ENCODE data around the gene FADS1. TPM values are rescaled to one million over a fixed set of nuclear protein-coding genes. Genes with fewer than 3 reads are reported as not detected.

FADS1 gene
- total and polyA plus RNA-seq, 4 experiments from 2014 or later = 0.70 to 2.2 (median 1.2) TPM

DNA sequence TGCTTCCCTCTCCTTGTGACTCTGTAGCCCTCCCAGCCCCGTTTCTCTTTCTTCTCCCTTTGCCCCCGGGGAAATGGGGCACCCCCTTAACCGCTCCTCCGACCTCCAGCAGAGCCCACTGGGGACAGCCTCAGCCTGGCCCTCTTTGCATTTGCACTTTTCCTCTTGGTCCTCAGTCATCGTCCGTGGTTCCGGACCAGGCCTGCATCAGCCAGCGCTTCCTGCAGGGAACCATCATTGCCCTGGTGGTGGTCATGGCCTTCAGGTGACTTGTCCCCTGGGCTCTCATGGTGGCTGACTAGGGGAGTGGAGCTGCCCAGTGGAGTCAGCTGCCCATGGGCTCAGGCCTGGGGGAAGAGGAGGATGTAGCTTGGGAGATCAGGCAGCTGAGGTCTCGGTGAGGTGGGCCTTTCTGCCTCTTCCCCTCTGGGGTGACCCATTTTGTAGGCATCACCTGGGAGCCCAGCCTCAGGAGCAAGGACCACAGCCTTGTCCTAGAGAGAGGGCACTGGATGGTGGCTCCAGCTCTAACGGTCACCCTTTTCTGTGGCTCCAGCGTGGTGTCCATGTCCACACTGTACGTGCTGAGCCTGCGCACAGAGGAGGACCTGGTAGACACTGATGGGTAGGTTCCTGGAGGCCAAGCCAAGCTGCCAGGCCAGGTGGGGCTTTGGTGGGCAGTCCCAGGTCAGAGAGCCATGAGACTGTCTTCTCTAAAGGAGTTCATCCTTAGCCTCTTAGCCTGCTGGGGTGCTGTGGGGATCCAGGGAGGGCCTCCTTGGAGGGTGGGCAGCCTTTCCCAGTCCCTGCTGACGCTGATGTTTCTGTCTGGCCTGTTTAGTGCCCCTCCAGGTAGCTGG, 36.9 kb downstream of the FADS1 start:
- Histone ChIP-seq H3K4me1 (ENCODE audit: insufficient read depth, low read length) (peaks cover 13% of the 10 kb centered on the region), H3K36me3 (ENCODE audit: insufficient read depth, low read length) (peaks cover 5% of the 10 kb centered on the region), H3K9me3 (ENCODE audit: control insufficient read depth in 1 of 2, low read length in 2 of 2) (no peaks in the 10 kb centered on the region), H3K4me3 (ENCODE audit: low read length in 2 of 2) (no peak overlapping the region), H3K27ac (ENCODE audit: low read depth, low read length) (no peak overlapping the region), H3K27me3 (ENCODE audit: insufficient read depth, low read length) (no peaks in the 10 kb centered on the region)
- Mint-ChIP-seq H3K36me3 (peaks cover 2 to 12% of the 10 kb centered on the region in 2 donors), H3K27ac (peak overlapping the region in 2 of 7 donors; percentile 53 to 74), H3K9me3 (no peaks in the 10 kb centered on the region), H3K4me1 (peaks cover 4 to 20% (median 10%) of the 10 kb centered on the region in 4 donors), H3K4me3 (no peak overlapping the region), H3K27me3 (no peaks in the 10 kb centered on the region)
- intact Hi-C loops (cut with micrococcal nuclease) = no loop called here
- no peak for DNase-seq
- ChIA-PET CTCF (ENCODE audit: partially characterized antibody) (interaction anchor here (1.2 to 1.5 kb wide), 3 partner anchors 18 to 302 kb away, joined by 3 to 6 read pairs (median 4); no protein-coding TSS in a partner anchor), POLR2A (ENCODE audit: partially characterized antibody) (interaction anchor here (1.1 to 1.5 kb wide), 2 partner anchors 12 to 13 kb away, joined by 3 to 5 read pairs; no protein-coding TSS in a partner anchor)

DNA sequence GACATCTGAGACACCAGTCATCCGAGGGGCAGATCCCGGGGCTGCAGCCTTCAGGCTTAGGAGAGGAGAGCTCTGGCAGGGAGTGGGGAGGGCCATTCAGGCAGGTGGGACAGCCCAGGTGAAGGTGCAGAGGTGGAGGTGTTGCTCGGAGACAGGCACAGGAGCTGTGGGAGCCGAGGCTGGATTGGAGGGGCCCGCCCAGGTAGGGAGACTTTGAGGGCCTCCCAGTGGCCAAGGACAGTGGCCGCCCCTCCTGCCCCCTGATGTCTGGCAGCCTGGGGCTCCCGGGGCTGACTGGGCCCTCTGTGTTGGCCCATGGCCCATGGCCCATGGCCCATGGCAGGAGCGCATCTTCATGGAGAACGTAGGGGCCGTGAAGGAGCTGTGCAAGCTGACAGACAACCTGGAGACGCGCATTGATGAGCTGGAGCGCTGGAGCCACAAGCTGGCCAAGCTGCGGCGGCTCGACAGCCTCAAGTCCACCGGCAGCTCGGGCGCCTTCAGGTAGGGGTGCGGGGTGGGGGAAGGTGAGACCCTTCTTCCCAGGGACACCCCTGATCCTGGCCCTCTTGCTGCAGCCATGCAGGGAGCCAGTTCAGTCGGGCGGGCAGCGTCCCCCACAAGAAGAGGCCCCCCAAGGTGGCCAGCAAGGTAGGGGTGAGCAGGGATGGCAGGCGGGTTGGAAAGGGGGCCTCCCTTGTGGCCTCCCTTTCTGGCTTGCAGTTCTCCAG, 37.7 kb downstream of the FADS1 start:
- Histone ChIP-seq H3K9me3 (ENCODE audit: control insufficient read depth in 1 of 2, low read length in 2 of 2) (no peaks in the 10 kb centered on the region), H3K4me1 (ENCODE audit: insufficient read depth, low read length) (peaks cover 13% of the 10 kb centered on the region), H3K4me3 (ENCODE audit: low read length in 2 of 2) (no peak overlapping the region), H3K27ac (ENCODE audit: low read depth, low read length) (no peak overlapping the region), H3K27me3 (ENCODE audit: insufficient read depth, low read length) (no peaks in the 10 kb centered on the region), H3K36me3 (ENCODE audit: insufficient read depth, low read length) (no peaks in the 10 kb centered on the region)
- H3K27me3 Mint-ChIP-seq = no peaks in the 10 kb centered on the region
- peaks cover 0 to 4% of the 10 kb centered on the region in 2 donors for H3K36me3 Mint-ChIP-seq
- no peak for DNase-seq
- intact Hi-C loops (cut with micrococcal nuclease) = no loop called here
- H3K9me3 Mint-ChIP-seq = no peaks in the 10 kb centered on the region
- no peak overlapping the region for H3K27ac Mint-ChIP-seq
- peaks cover 4 to 20% (median 10%) of the 10 kb centered on the region in 4 donors for H3K4me1 Mint-ChIP-seq
- H3K4me3 Mint-ChIP-seq = peak overlapping the region in 1 of 8 donors; percentile 73
- ChIA-PET POLR2A (ENCODE audit: partially characterized antibody) (no interaction called here), CTCF (ENCODE audit: partially characterized antibody) (interaction anchor here (1.5 kb wide), 1 partner anchor 46 kb away, joined by 4 read pairs; no protein-coding TSS in a partner anchor)

DNA sequence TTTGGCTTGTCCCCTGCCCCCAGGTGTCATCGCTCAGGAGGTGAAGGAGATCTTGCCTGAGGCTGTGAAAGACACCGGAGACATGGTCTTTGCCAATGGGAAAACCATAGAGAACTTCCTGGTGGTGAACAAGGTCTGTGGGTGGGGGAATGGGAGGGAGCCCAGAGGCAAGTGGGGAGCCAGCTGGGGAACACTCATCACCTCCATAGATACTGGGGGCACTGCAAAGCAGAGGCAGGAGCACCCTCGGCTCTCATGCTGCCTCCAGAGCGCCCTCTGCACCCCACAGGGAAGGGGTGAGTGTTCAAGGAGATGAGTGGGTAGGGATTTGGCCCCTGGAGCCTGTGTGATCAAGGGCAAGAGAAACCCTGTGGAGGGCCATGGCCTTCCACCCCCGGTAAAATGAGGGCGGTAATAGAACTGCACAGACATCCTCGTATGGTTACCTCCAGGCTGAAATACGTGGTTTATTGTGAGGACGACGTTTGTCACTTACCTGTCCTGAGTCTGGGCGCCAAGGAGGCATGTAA, 38.4 kb downstream of the FADS1 start:
- intact Hi-C loops (cut with micrococcal nuclease) = no loop called here
- Histone ChIP-seq H3K4me1 (ENCODE audit: insufficient read depth, low read length) (peaks cover 13% of the 10 kb centered on the region), H3K9me3 (ENCODE audit: control insufficient read depth in 1 of 2, low read length in 2 of 2) (no peaks in the 10 kb centered on the region), H3K27me3 (ENCODE audit: insufficient read depth, low read length) (no peaks in the 10 kb centered on the region), H3K4me3 (ENCODE audit: low read length in 2 of 2) (no peak overlapping the region), H3K27ac (ENCODE audit: low read depth, low read length) (no peak overlapping the region), H3K36me3 (ENCODE audit: insufficient read depth, low read length) (no peaks in the 10 kb centered on the region)
- Mint-ChIP-seq H3K27ac (no peak overlapping the region), H3K27me3 (no peaks in the 10 kb centered on the region), H3K36me3 (peaks cover 0 to 1% of the 10 kb centered on the region in 2 donors), H3K4me3 (peak overlapping the region in 6 of 8 donors; percentile 43 to 73 (median 68)), H3K4me1 (peaks cover 4 to 20% (median 10%) of the 10 kb centered on the region in 4 donors), H3K9me3 (no peaks in the 10 kb centered on the region)
- DNase-seq = no peak
- ChIA-PET POLR2A (ENCODE audit: partially characterized antibody) (no interaction called here), CTCF (ENCODE audit: partially characterized antibody) (no interaction called here)

DNA sequence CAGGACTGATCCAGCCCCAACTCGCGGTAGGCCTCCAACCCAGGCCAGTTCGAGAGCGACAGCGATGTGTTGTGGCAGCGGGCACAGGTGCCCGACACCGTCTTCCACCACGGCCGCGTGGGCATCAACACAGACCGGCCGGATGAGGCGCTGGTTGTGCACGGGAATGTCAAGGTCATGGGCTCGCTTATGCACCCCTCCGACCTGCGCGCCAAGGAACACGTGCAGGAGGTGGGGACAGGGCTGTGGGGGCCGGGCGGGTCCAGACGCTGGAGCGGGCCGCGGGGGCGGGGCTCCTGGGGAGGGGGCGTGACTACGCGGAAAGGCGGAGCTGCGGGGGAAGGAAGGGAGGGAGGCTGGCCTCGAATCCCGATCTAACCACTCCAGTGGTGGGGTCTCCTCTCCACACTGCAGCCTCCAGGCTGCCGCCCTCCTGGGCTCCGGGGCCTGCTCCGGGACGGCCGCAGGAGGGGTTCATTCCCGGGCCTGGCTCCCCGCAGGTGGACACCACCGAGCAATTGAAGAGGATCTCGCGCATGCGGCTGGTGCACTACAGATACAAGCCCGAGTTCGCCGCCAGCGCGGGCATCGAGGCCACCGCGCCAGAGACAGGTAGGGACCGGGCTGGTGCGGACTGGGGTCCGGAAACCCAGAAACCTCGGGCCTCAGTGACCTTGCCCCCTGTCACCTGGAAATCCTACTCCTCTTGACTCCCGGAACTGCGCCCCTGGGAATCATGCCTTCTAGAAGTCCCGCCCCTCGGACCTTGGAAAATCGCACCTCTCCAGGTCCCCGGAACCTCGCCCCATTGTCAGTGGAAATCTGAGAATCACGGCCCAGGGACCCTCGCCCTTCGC, 39.3 kb downstream of the FADS1 start:
- no peaks in the 10 kb centered on the region for H3K9me3 Mint-ChIP-seq
- H3K4me1 Mint-ChIP-seq = peaks cover 6 to 29% (median 12%) of the 10 kb centered on the region in 4 donors
- peak overlapping the region; percentile 67 to 82 (median 73) for H3K4me3 Mint-ChIP-seq
- peak; percentile 49 to 67 (median 60) for DNase-seq
- Histone ChIP-seq H3K4me1 (ENCODE audit: insufficient read depth, low read length) (peaks cover 18% of the 10 kb centered on the region), H3K4me3 (ENCODE audit: low read length in 2 of 2) (peak overlapping the region in 1 of 2 donors; percentile 28), H3K36me3 (ENCODE audit: insufficient read depth, low read length) (no peaks in the 10 kb centered on the region), H3K27ac (ENCODE audit: low read depth, low read length) (peak overlapping the region; percentile 19), H3K27me3 (ENCODE audit: insufficient read depth, low read length) (no peaks in the 10 kb centered on the region), H3K9me3 (ENCODE audit: control insufficient read depth in 1 of 2, low read length in 2 of 2) (no peaks in the 10 kb centered on the region)
- H3K27ac Mint-ChIP-seq = peak overlapping the region in 3 of 7 donors; percentile 6 to 60 (median 23)
- ChIA-PET POLR2A (ENCODE audit: partially characterized antibody) (no interaction called here), CTCF (ENCODE audit: partially characterized antibody) (interaction anchor here (1.1 to 1.4 kb wide), 3 partner anchors 18 to 38 kb away, joined by 3 to 4 read pairs (median 4); no protein-coding TSS in a partner anchor)
- no peaks in the 10 kb centered on the region for H3K36me3 Mint-ChIP-seq
- H3K27me3 Mint-ChIP-seq = no peaks in the 10 kb centered on the region
- intact Hi-C loops (cut with micrococcal nuclease) = loop anchor here (1.0 kb wide), 1 partner anchor 15 kb away; the partner anchor contains the start of genes FEN1 and TMEM258

DNA sequence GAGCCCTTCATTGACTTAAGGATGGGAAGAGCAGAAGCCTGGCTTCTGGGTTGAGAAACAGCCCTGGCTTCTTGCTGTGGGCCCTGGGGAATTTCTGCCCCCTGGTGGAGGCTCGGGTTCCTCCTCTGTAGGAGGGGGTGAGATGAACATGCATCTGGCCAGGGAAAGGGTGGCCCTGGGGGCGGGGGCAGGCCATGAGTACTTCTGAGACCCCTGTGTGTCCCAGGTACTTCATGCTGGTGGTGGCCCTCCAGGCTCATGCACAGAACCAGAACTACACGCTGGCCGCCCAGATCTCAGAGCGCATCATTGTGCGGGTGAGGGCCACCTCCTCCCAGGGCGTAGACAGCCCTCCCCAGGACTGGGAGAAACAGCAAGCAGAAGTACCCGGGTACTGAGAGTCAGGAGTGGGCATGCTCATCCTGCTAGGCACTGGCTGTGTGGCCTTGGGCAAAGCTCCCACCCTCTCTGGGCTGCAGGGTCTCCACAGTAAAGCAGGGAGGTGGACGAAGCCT, 40.2 kb downstream of the FADS1 start:
- Histone ChIP-seq H3K4me1 (ENCODE audit: insufficient read depth, low read length) (peaks cover 21% of the 10 kb centered on the region), H3K36me3 (ENCODE audit: insufficient read depth, low read length) (no peaks in the 10 kb centered on the region), H3K9me3 (ENCODE audit: control insufficient read depth in 1 of 2, low read length in 2 of 2) (no peaks in the 10 kb centered on the region), H3K27ac (ENCODE audit: low read depth, low read length) (no peak overlapping the region), H3K4me3 (ENCODE audit: low read length in 2 of 2) (peak overlapping the region in 1 of 2 donors; percentile 28), H3K27me3 (ENCODE audit: insufficient read depth, low read length) (no peaks in the 10 kb centered on the region)
- ChIA-PET POLR2A (ENCODE audit: partially characterized antibody) (no interaction called here), CTCF (ENCODE audit: partially characterized antibody) (interaction anchor here (1.1 to 1.4 kb wide), 3 partner anchors 17 to 39 kb away, joined by 3 to 4 read pairs (median 4); no protein-coding TSS in a partner anchor)
- DNase-seq = peak in 4 of 5 donors; percentile 31 to 47 (median 36)
- peak overlapping the region in 4 of 7 donors; percentile 46 to 71 (median 65) for H3K27ac Mint-ChIP-seq
- peaks cover 6 to 33% (median 12%) of the 10 kb centered on the region in 4 donors for H3K4me1 Mint-ChIP-seq
- no peaks in the 10 kb centered on the region for H3K27me3 Mint-ChIP-seq
- peak overlapping the region; percentile 26 to 82 (median 64) for H3K4me3 Mint-ChIP-seq
- intact Hi-C loops (cut with micrococcal nuclease) = loop anchor here (1.0 kb wide), 1 partner anchor 16 kb away; the partner anchor contains the start of genes FEN1 and TMEM258
- no peaks in the 10 kb centered on the region for H3K36me3 Mint-ChIP-seq
- no peaks in the 10 kb centered on the region for H3K9me3 Mint-ChIP-seq

All from CD4-positive, alpha-beta memory T cell (primary cell).